Calu3 (cell line): ENCODE measurements around the gene MAMDC4. TPM values are rescaled to one million over a fixed set of nuclear protein-coding genes. Genes with fewer than 3 reads are reported as not detected.

Experiments
- BruUV-seq: library from RNA; stranded (reverse); fragments of 400-500 nt; replicated peaks from 2 replicates; lab custom pipeline; 2021; lab: Mats Ljungman, UMichigan
- CTCF ChIA-PET: fragments of 300-600 bp; sonication (Branson Sonifier 250); formaldehyde crosslinking; loops from one replicate; lab custom pipeline; 2022; ENCODE audit warnings: antibody characterized with exemption; lab: Charles Lee
- DNase-seq: peaks from one replicate; pipeline ENCODE4 v3.0.0; 2022
- H3K27ac Mint-ChIP-seq: one replicate; pipeline ENCODE4 v1.8.0; 2022; ENCODE audit warnings: mixed read lengths; ENCODE audit not compliant: unreplicated experiment
- H3K27me3 Mint-ChIP-seq: one replicate; pipeline ENCODE4 v1.8.0; 2022; ENCODE audit warnings: mixed read lengths; ENCODE audit not compliant: unreplicated experiment
- H3K36me3 Mint-ChIP-seq: one replicate; pipeline ENCODE4 v1.8.0; 2022; ENCODE audit warnings: mild to moderate bottlenecking, moderate library complexity, mixed read lengths; ENCODE audit not compliant: insufficient read depth, unreplicated experiment
- H3K4me1 Mint-ChIP-seq: one replicate; pipeline ENCODE4 v1.8.0; 2022; ENCODE audit warnings: mild to moderate bottlenecking, low read depth, mixed read lengths; ENCODE audit not compliant: unreplicated experiment
- H3K4me3 Mint-ChIP-seq: one replicate; pipeline ENCODE4 v1.8.0; 2022; ENCODE audit warnings: mild to moderate bottlenecking, low read depth, moderate library complexity, mixed read lengths; ENCODE audit not compliant: unreplicated experiment
- H3K9me3 Mint-ChIP-seq: one replicate; pipeline ENCODE4 v1.8.0; 2022; ENCODE audit warnings: low read depth, mixed read lengths; ENCODE audit not compliant: unreplicated experiment
- intact Hi-C: fragments of 100-400 bp; cut with micrococcal nuclease; formaldehyde crosslinking; loops from one replicate; pipeline ENCODE4 v1.10.0; 2022; ENCODE audit not compliant: unreplicated experiment
- total RNA-seq: library from RNA; stranded (reverse); gene quantifications from 2 replicates; pipeline ENCODE4 v1.2.3, GENCODE V29; 2022
- TF ChIP-seq, protein P1 (sequence below): fragments of 200-600 bp; IDR thresholded peaks from one replicate; pipeline ENCODE4 v1.8.0; 2022; ENCODE audit warnings: antibody characterized with exemption; ENCODE audit not compliant: unreplicated experiment

The MAMDC4 gene
- total RNA-seq, 1 experiment from 2014 or later = 3.6 TPM

- no peaks in the 10 kb centered on the region for H3K9me3 Mint-ChIP-seq
- H3K4me1 Mint-ChIP-seq = no peaks in the 10 kb centered on the region
- peaks cover 33% of the 10 kb centered on the region for H3K36me3 Mint-ChIP-seq
- intact Hi-C loops = no loop called here
- no peak overlapping the region for H3K27ac Mint-ChIP-seq
- no peaks in the 10 kb centered on the region for H3K27me3 Mint-ChIP-seq
- no peak overlapping the region for H3K4me3 Mint-ChIP-seq
- TF ChIP-seq, protein P1, sequence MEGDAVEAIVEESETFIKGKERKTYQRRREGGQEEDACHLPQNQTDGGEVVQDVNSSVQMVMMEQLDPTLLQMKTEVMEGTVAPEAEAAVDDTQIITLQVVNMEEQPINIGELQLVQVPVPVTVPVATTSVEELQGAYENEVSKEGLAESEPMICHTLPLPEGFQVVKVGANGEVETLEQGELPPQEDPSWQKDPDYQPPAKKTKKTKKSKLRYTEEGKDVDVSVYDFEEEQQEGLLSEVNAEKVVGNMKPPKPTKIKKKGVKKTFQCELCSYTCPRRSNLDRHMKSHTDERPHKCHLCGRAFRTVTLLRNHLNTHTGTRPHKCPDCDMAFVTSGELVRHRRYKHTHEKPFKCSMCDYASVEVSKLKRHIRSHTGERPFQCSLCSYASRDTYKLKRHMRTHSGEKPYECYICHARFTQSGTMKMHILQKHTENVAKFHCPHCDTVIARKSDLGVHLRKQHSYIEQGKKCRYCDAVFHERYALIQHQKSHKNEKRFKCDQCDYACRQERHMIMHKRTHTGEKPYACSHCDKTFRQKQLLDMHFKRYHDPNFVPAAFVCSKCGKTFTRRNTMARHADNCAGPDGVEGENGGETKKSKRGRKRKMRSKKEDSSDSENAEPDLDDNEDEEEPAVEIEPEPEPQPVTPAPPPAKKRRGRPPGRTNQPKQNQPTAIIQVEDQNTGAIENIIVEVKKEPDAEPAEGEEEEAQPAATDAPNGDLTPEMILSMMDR = no peak
- no TSS peak for BruUV-seq
- CTCF ChIA-PET = no interaction called here
- DNase-seq = no peak
Observed at GRCh38 chr9:136820971-136821825, 30.9 kb upstream of the MAMDC4 start.

GRCh38 chr9:136821826-136822544 is 30.2 kb upstream of the MAMDC4 start:
- Mint-ChIP-seq H3K27me3 (no peaks in the 10 kb centered on the region), H3K36me3 (peaks cover 25% of the 10 kb centered on the region), H3K4me3 (no peak overlapping the region), H3K9me3 (no peaks in the 10 kb centered on the region), H3K4me1 (no peaks in the 10 kb centered on the region), H3K27ac (no peak overlapping the region)
- intact Hi-C loops = no loop called here
- no TSS peak for BruUV-seq
- DNase-seq = no peak
- CTCF ChIA-PET = no interaction called here
- TF ChIP-seq, protein P1 = no peak

- DNase-seq = no peak
- BruUV-seq = no TSS peak
- Mint-ChIP-seq H3K27ac (no peak overlapping the region), H3K9me3 (no peaks in the 10 kb centered on the region), H3K27me3 (no peaks in the 10 kb centered on the region), H3K36me3 (peaks cover 19% of the 10 kb centered on the region), H3K4me3 (no peak overlapping the region), H3K4me1 (no peaks in the 10 kb centered on the region)
- intact Hi-C loops = no loop called here
- CTCF ChIA-PET = no interaction called here
- TF ChIP-seq, protein P1 = no peak
Observed at GRCh38 chr9:136823136-136824046, 28.8 kb upstream of the MAMDC4 start.
